GM19395 (cell line): Measurements from ENCODE around the gene PARN.
"Not testable (repeated sequence)": the region's sequence is repeated elsewhere in the genome, so short reads cannot be mapped to it uniquely, and the experiment has no call there.

Source experiments
- ATAC-seq: cut with Tn5 transposase; IDR thresholded peaks from one replicate; pipeline ENCODE4 v1.9.1; 2021; ENCODE audit warnings: mild to moderate bottlenecking, moderate library complexity; ENCODE audit not compliant: unreplicated experiment

Gene PARN

GRCh38 chr16:14634389-14634725 lies 4.3 kb upstream of the PARN start:
- no peak for ATAC-seq

- peak; percentile 76 for ATAC-seq
Observed at GRCh38 chr16:14632693-14633569, 2.9 kb upstream of the PARN start, which contains the start of gene BFAR. Gene BFAR, plus strand, starts transcription at chr16:14632951. Its CDS starts 11,396 bp downstream, at chr16:14644347.

GRCh38 chr16:14630620-14631330 lies 715 bp upstream of the PARN start:
- ATAC-seq, result not testable (repeated sequence)

- peak; percentile 8 for ATAC-seq
Observed at GRCh38 chr16:14629612-14629918, 495 bp downstream of the PARN start.

GRCh38 chr16:14628806-14629611 lies 1.1 kb downstream of the PARN start:
- ATAC-seq, result no peak

GRCh38 chr16:14627078-14627477 lies 3.0 kb downstream of the PARN start:
- ATAC-seq, result no peak

- ATAC-seq, result no peak
Observed at GRCh38 chr16:14618566-14618965, 11.5 kb downstream of the PARN start.

GRCh38 chr16:14616280-14616679 lies 13.8 kb downstream of the PARN start:
- no peak for ATAC-seq

- ATAC-seq, result no peak
Observed at GRCh38 chr16:14613991-14614390, 16.1 kb downstream of the PARN start.

- no peak for ATAC-seq
Observed at GRCh38 chr16:14611660-14612059, 18.4 kb downstream of the PARN start.

- no peak for ATAC-seq
Observed at GRCh38 chr16:14609716-14610115, 20.3 kb downstream of the PARN start.

GRCh38 chr16:14608604-14609003 lies 21.5 kb downstream of the PARN start:
- ATAC-seq, result no peak

- ATAC-seq, result peak; percentile 57
Observed at GRCh38 chr16:14608111-14608566, 21.9 kb downstream of the PARN start.

- ATAC-seq, result no peak
Observed at GRCh38 chr16:14606102-14606501, 24.0 kb downstream of the PARN start.

GRCh38 chr16:14602443-14602963 lies 27.6 kb downstream of the PARN start:
- no peak for ATAC-seq

GRCh38 chr16:14600164-14600563 lies 29.9 kb downstream of the PARN start:
- no peak for ATAC-seq

GRCh38 chr16:14586637-14587305 lies 43.3 kb downstream of the PARN start:
- ATAC-seq, result no peak

- no peak for ATAC-seq
Observed at GRCh38 chr16:14585287-14585686, 44.8 kb downstream of the PARN start.

- not testable (repeated sequence) for ATAC-seq
Observed at GRCh38 chr16:14580926-14581325, 49.1 kb downstream of the PARN start.

- ATAC-seq, result no peak
Observed at GRCh38 chr16:14579266-14579665, 50.8 kb downstream of the PARN start.

- ATAC-seq, result no peak
Observed at GRCh38 chr16:14576532-14576931, 53.5 kb downstream of the PARN start.
